GM21723 (cell line): ENCODE measurements around the gene AFTPH.

Experiments used
- ATAC-seq: cut with Tn5 transposase; IDR thresholded peaks from one replicate; pipeline ENCODE4 v1.9.1; 2021; ENCODE audit warnings: mild to moderate bottlenecking, moderate library complexity; ENCODE audit not compliant: unreplicated experiment

The AFTPH gene

GRCh38 chr2:64540615-64541014 lies 16.5 kb downstream of the AFTPH start:
- ATAC-seq: no peak

GRCh38 chr2:64541547-64541946 lies 17.4 kb downstream of the AFTPH start:
- no peak for ATAC-seq

GRCh38 chr2:64542071-64543007 lies 18.2 kb downstream of the AFTPH start:
- no peak for ATAC-seq

GRCh38 chr2:64543008-64543697 lies 19.0 kb downstream of the AFTPH start:
- ATAC-seq: no peak

GRCh38 chr2:64548761-64549160 lies 24.6 kb downstream of the AFTPH start:
- no peak for ATAC-seq

- no peak for ATAC-seq
Observed at GRCh38 chr2:64550042-64550441, 25.9 kb downstream of the AFTPH start.

GRCh38 chr2:64551851-64552250 lies 27.7 kb downstream of the AFTPH start:
- no peak for ATAC-seq

GRCh38 chr2:64554117-64554516 lies 30.0 kb downstream of the AFTPH start:
- ATAC-seq: no peak

- ATAC-seq: no peak
Observed at GRCh38 chr2:64558445-64559081, 34.4 kb downstream of the AFTPH start.

GRCh38 chr2:64562148-64562784 lies 38.1 kb downstream of the AFTPH start:
- ATAC-seq: no peak

- no peak for ATAC-seq
Observed at GRCh38 chr2:64563436-64563938, 39.4 kb downstream of the AFTPH start.

- no peak for ATAC-seq
Observed at GRCh38 chr2:64565949-64566710, 42.0 kb downstream of the AFTPH start.

- no peak for ATAC-seq
Observed at GRCh38 chr2:64567473-64567872, 43.3 kb downstream of the AFTPH start.

- no peak for ATAC-seq
Observed at GRCh38 chr2:64568836-64569235, 44.7 kb downstream of the AFTPH start.

GRCh38 chr2:64574871-64575270 lies 50.7 kb downstream of the AFTPH start:
- no peak for ATAC-seq

- ATAC-seq: no peak
Observed at GRCh38 chr2:64581018-64581417, 56.9 kb downstream of the AFTPH start.

- ATAC-seq: peak; percentile 35
Observed at GRCh38 chr2:64581777-64582539, 57.8 kb downstream of the AFTPH start.

- peak; percentile 92 for ATAC-seq
Observed at GRCh38 chr2:64582774-64583340, 58.7 kb downstream of the AFTPH start.

GRCh38 chr2:64586054-64586453 lies 61.9 kb downstream of the AFTPH start:
- ATAC-seq: no peak
